Liver (tissue), 9 donors: ENCODE data around the gene OSGEPL1. TPM values are rescaled to one million over a fixed set of nuclear protein-coding genes. Genes with fewer than 3 reads are reported as not detected.

ENCODE experiments used
- DNase-seq: peaks from one replicate; pipeline ENCODE4 v3.0.0-alpha.2; 2017; ENCODE audit warnings: low spot score
- H3K27ac ChIP-seq, 2 donors: one replicate each; pipeline ENCODE4 v1.7.0; 2013; ENCODE audit warnings: inconsistent platforms in 2 of 2, low read length in 2 of 2, control low read depth in 1 of 2, low read depth in 1 of 2, mild to moderate bottlenecking in 1 of 2
- H3K27me3 ChIP-seq, 4 donors: one replicate each; pipeline versions ENCODE4 v1.6.1 to v1.7.0; 2013; ENCODE audit warnings: low read length in 3 of 4, inconsistent platforms in 1 of 4, mild to moderate bottlenecking in 1 of 4, moderate library complexity in 1 of 4; ENCODE audit not compliant: control insufficient read depth in 4 of 4, insufficient read depth in 4 of 4
- H3K36me3 ChIP-seq, 4 donors: one replicate each; pipeline versions ENCODE4 v1.6.1 to v1.7.0; 2013; ENCODE audit warnings: low read length in 3 of 4, mild to moderate bottlenecking in 3 of 4, low read depth in 1 of 4, moderate library complexity in 1 of 4; ENCODE audit not compliant: control insufficient read depth in 4 of 4, insufficient read depth in 3 of 4
- H3K4me1 ChIP-seq, 4 donors: one replicate each; pipeline versions ENCODE4 v1.6.1 to v1.7.0; 2013; ENCODE audit warnings: low read length in 3 of 4, mild to moderate bottlenecking in 3 of 4, moderate library complexity in 1 of 4; ENCODE audit not compliant: control insufficient read depth in 4 of 4, insufficient read depth in 4 of 4
- H3K4me3 ChIP-seq, 3 donors: one replicate each; pipeline versions ENCODE4 v1.6.1 to v1.7.0; 2013; ENCODE audit warnings: low read length in 3 of 3, control low read depth in 1 of 3, low read depth in 1 of 3, mild to moderate bottlenecking in 1 of 3
- H3K9ac ChIP-seq, 2 donors: one replicate each; pipeline ENCODE4 v1.7.0; 2013; ENCODE audit warnings: low read length in 2 of 2, mild to moderate bottlenecking in 2 of 2, moderate library complexity in 2 of 2, control low read depth in 1 of 2, low read depth in 1 of 2
- H3K9me3 ChIP-seq, 4 donors: one replicate each; pipeline versions ENCODE4 v1.6.1 to v1.7.0; 2013; ENCODE audit warnings: low read length in 3 of 4; ENCODE audit not compliant: control insufficient read depth in 4 of 4
- CTCF ChIP-seq: fragments of 150-350 bp; IDR thresholded peaks from 2 replicates; pipeline ENCODE4 v1.5.1; 2017; ENCODE audit warnings: improper control_type of control experiment, low read depth, low read length; ENCODE audit not compliant: missing input control
- EGR1 ChIP-seq, 2 donors: IDR thresholded peaks; 2 replicates each; pipeline ENCODE4 v1.6.1; 2016 to 2018; ENCODE audit warnings: antibody characterized with exemption in 2 of 2, low read depth in 2 of 2
- FOXA1 ChIP-seq: IDR thresholded peaks from 2 replicates; pipeline ENCODE4 v1.6.1; 2016; ENCODE audit warnings: antibody characterized with exemption
- FOXA2 ChIP-seq: IDR thresholded peaks from 2 replicates; pipeline ENCODE4 v1.6.1; 2016; ENCODE audit warnings: antibody characterized with exemption
- GABPA ChIP-seq, 2 donors: IDR thresholded peaks in 1 of 2; conservative IDR thresholded peaks in 1 of 2; 2 replicates each; pipeline ENCODE4 v1.6.1; 2016; ENCODE audit warnings: antibody characterized with exemption in 2 of 2, mild to moderate bottlenecking in 1 of 2, moderate library complexity in 1 of 2
- HNF4A ChIP-seq, 2 donors: conservative IDR thresholded peaks; 2 replicates each; pipeline ENCODE4 v1.6.1; 2016; ENCODE audit warnings: antibody characterized with exemption in 2 of 2, mild to moderate bottlenecking in 2 of 2
- JUND ChIP-seq, 2 donors: IDR thresholded peaks; 2 replicates each; pipeline ENCODE4 v1.6.1; 2016; ENCODE audit warnings: antibody characterized with exemption in 2 of 2
- RAD21 ChIP-seq, 2 donors: IDR thresholded peaks; 2 replicates each; pipeline ENCODE4 v1.6.1; 2016; ENCODE audit warnings: antibody characterized with exemption in 2 of 2, mild to moderate bottlenecking in 2 of 2
- RXRA ChIP-seq, 2 donors: IDR thresholded peaks; 2 replicates each; pipeline ENCODE4 v1.6.1; 2017 to 2018; ENCODE audit warnings: antibody characterized with exemption in 2 of 2, mild to moderate bottlenecking in 1 of 2
- SP1 ChIP-seq: IDR thresholded peaks from 2 replicates; pipeline ENCODE4 v1.6.1; 2018; ENCODE audit warnings: antibody characterized with exemption, mild to moderate bottlenecking
- TAF1 ChIP-seq: conservative IDR thresholded peaks from 2 replicates; pipeline ENCODE4 v1.6.1; 2016; ENCODE audit warnings: antibody characterized with exemption, mild to moderate bottlenecking
- ZBTB33 ChIP-seq: IDR thresholded peaks from 2 replicates; pipeline ENCODE4 v1.6.1; 2016; ENCODE audit warnings: antibody characterized with exemption
- WGBS: extraction: QIAGEN DNeasy Blood & Tissue Kit; methylation state at CpG from one replicate; pipeline ENCODE4 v1.1.7; 2013; 5-methylcytosine and 5-hydroxymethylcytosine counted together
- polyA plus RNA-seq, 2 donors: library from polyadenylated mRNA; stranded (reverse) in 1 of 2; unstranded in 1 of 2; fragments of 200-250 nt in 1 of 2; fragments of >200 nt in 1 of 2; fragmentation: Nextera tagmentation in 1 of 2; extraction: Ambion mirVana in 1 of 2; gene quantifications; one replicate each; pipeline versions ENCODE4 v1.2.1 to v1.2.3, GENCODE V29; 2013 to 2015
- total RNA-seq, 2 donors: library from RNA; depleted of rRNA; stranded (reverse); fragments of >200 nt; gene quantifications; one replicate each; pipeline ENCODE4 v1.2.3, GENCODE V29; 2014
- donor health status: healthy.
- donor health status: healthy.
- donor health status: healthy.
- donor health status: healthy.
- donor health status: healthy.

Gene OSGEPL1
- total and polyA plus RNA-seq, 4 donors: 2.9 to 5.6 (median 5.3) TPM

GRCh38 chr2:189709501-189710221, 52.9 kb downstream of the OSGEPL1 start:
- Histone ChIP-seq H3K36me3 (peaks cover 0 to 2% (median 0%) of the 10 kb centered on the region in 4 donors), H3K4me3 (no peak overlapping the region), H3K27ac (no peak overlapping the region), H3K9me3 (no peaks in the 10 kb centered on the region), H3K9ac (no peak overlapping the region), H3K4me1 (no peaks in the 10 kb centered on the region), H3K27me3 (no peaks in the 10 kb centered on the region)
- 93% methylated on average over 5 of the region's 5 CpGs for WGBS
- DNase-seq: no peak
- TF ChIP-seq HNF4A (conservative IDR thresholded peaks at IDR 0.05): no peak

GRCh38 chr2:189702071-189702470, 60.5 kb downstream of the OSGEPL1 start:
- Histone ChIP-seq H3K4me1 (peaks cover 0 to 6% (median 3%) of the 10 kb centered on the region in 4 donors), H3K27me3 (no peaks in the 10 kb centered on the region), H3K4me3 (no peak overlapping the region), H3K27ac (no peak overlapping the region), H3K9me3 (no peaks in the 10 kb centered on the region), H3K36me3 (no peaks in the 10 kb centered on the region), H3K9ac (no peak overlapping the region)
- DNase-seq: no peak
- TF ChIP-seq ZBTB33 (no peak), JUND (IDR thresholded peaks at IDR 0.05) (no peak), FOXA1 (no peak), EGR1 (IDR thresholded peaks at IDR 0.05; ENCODE audit: low read depth in 2 of 2) (no peak), RXRA (IDR thresholded peaks at IDR 0.05) (no peak), FOXA2 (no peak), CTCF (no peak)

GRCh38 chr2:189700681-189701080, 61.9 kb downstream of the OSGEPL1 start:
- no peaks in the 10 kb centered on the region for H3K9me3 ChIP-seq
- no peak overlapping the region for H3K9ac ChIP-seq
- H3K4me3 ChIP-seq: no peak overlapping the region
- no peak overlapping the region for H3K27ac ChIP-seq
- no peaks in the 10 kb centered on the region for H3K27me3 ChIP-seq
- no peaks in the 10 kb centered on the region for H3K36me3 ChIP-seq
- no peak for DNase-seq
- TF ChIP-seq SP1: no peak
- no peak for TF ChIP-seq FOXA2
- TF ChIP-seq TAF1: no peak
- no peak for TF ChIP-seq RAD21 (IDR thresholded peaks at IDR 0.05)
- no peak for TF ChIP-seq GABPA (IDR thresholded peaks at IDR 0.05 in 1 of 2, conservative IDR thresholded peaks at IDR 0.05 in 1 of 2)
- no peak for TF ChIP-seq JUND (IDR thresholded peaks at IDR 0.05)
- 49% methylated on average over 2 of the region's 2 CpGs for WGBS
- H3K4me1 ChIP-seq: peaks cover 0 to 6% (median 3%) of the 10 kb centered on the region in 4 donors
